ENCODE results near the gene SCNN1G.

SCNN1G gene

DNA sequence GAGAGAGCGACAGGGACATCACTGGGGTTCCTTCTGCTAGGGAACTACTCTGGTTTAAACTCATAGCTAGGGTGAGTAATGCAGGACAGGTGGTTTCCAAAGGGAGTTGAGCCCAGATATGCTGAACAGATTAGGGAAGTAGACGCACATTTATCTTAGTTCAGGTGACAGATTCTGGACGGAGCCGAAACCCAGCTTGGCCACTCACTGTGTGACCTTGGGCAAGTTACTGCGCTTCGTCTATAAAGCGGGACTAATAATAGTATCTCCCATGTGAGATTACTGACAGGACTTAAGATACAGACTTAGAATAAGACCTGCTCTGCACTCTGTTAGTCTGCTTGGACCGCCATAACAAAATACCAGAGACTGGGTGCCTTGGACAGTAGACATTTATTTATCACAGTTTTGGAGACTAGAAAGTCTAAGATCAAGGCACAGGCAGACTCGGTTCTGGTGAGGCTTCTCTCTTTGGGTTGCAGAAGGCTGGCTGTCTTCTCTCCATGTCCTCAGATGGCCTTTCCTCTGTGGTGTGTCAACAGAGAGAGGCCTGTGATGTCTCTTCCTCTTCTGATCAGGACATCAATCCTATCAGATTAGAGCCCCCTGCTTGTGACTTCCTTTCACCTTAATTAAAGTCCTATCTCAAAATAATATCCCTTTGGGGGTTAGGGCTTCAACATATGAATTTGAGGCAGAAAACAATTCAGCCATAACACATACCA lies 12.1 kb downstream of the SCNN1G start:
- no peak for DNase-seq (ENCODE audit: low read depth)
- H3K4me3 ChIP-seq (ENCODE audit: low read depth, low read length): no peak overlapping the region

DNA sequence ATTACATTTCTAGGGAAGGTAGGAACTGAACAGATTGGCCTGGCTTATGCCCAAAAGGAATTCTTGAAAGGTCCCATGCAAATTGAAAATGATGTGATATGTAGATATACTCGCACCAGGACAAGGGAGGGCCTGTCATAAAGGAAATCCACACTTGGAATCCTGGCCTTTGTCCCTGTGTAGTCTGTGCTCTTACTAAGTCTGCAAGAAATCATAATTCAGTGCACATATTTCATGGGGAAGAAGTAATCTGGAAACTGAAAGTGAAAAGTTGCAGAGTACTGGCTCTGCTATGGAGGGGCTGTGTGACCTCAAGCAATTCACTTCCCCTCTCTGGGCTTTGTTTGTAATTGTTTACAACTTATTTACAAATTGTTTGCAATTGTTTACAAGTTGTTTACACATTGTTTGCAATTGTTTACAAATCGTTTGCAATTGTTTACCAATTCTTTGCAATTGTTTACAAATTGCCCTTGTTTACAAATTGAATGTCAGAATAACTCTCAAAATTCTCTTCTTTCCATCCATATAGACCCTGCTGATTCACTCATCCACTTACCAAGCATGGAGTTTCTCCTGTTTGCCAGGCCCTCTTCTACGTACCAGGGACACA lies 12.9 kb downstream of the SCNN1G start:
- DNase-seq (ENCODE audit: low read depth): no peak
- no peak overlapping the region for H3K4me3 ChIP-seq (ENCODE audit: low read depth, low read length)

DNA sequence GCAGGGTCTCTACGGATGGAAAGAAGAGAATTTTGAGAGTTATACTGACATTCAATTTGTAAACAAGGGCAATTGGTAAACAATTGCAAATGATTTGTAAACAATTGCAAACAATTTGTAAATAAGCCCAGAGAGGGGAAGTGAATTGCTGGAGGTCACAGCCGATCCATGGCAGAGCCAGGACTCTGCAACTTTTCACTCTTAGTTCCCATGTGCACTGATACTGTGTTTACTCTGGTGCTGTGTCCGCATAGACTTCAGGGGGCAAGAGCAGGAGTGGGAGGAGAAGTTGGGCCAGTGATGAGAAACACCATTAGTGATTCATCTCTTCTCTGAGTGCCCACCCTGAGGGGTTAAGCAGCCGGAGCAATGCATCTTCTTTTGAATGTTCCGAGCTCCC lies 14.0 kb downstream of the SCNN1G start:
- H3K4me3 ChIP-seq (ENCODE audit: low read depth, low read length): no peak overlapping the region
- no peak for DNase-seq (ENCODE audit: low read depth)

DNA sequence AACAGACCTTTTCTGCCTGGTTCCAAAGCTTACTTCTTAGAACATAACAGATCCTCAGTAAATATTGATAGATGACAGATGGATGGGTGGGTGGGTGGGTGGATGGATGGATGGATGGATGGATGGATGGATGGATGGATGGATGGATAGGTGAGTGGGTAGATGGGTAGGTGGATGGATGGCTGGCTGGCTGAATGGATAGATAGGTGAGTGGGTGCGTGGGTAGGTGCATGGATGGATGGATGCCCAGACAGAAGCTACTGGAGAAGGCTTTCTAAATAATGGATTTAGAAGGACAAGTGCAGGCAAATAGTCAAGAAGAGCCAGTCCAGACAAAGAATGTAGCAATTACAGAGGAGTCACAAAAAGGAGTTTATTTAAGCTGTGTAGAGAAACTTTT lies 19.6 kb downstream of the SCNN1G start:
- no peak for DNase-seq (ENCODE audit: low read depth)
- no peak overlapping the region for H3K4me3 ChIP-seq (ENCODE audit: low read depth, low read length)

DNA sequence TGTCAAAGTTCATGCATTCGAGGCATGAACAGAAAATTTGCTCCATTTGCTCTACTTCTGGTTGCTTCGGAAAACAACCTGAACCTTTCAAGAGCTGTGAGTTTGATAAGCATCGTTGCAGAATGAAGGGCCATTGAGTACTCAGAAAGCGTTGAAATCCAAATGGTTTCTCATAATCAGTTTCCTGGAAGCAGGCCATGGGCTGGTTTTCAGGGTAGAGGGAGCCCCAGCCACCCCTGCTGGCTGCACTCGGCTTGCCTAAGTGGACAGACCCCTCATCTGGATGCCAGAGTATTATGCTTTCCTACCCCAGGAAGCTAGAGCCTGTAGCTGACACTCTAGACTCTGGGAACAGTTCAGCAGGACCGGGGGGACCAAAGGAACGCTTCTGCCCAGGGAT lies 24.4 kb downstream of the SCNN1G start:
- no peak for DNase-seq (ENCODE audit: low read depth)
- H3K4me3 ChIP-seq (ENCODE audit: low read depth, low read length): no peak overlapping the region

DNA sequence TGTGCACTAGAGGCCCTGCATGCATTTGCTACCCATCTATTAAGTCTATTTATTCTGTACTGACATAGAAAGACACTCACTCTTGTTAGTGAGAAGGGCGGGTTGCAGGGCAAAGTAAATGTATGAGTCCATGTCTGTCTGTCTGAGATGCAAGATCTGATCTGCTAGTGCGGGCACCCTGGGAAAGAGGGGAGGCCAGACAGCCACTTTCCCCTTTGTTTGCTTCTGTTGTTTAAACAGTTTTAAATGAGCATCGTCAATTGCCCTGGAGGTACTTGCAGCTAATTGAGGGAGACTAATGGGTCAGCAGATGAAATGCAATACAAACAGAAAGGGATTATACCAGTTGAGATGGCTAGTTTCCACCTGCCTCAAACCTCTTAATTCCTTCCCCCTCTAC lies 24.9 kb downstream of the SCNN1G start:
- no peak overlapping the region for H3K4me3 ChIP-seq (ENCODE audit: low read depth, low read length)
- no peak for DNase-seq (ENCODE audit: low read depth)

DNA sequence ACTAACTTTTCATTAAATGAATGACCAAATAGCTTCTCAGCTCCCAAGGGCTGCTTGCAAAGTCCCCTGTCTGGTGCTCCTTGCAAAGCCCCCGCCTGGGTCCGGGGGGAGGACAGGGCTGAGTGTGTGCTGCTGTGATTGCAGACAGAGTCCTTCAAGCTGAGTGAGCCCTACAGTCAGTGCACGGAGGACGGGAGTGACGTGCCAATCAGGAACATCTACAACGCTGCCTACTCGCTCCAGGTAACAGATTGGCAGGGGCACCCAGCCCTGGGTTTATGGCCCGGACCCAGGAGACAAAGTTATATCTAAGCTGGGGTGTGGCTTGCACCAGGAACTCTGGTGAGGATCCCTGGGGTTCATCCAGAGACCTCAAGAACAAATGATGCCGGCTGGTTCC lies 27.1 kb downstream of the SCNN1G start:
- no peak overlapping the region for H3K4me3 ChIP-seq (ENCODE audit: low read depth, low read length)
- DNase-seq (ENCODE audit: low read depth): no peak

DNA sequence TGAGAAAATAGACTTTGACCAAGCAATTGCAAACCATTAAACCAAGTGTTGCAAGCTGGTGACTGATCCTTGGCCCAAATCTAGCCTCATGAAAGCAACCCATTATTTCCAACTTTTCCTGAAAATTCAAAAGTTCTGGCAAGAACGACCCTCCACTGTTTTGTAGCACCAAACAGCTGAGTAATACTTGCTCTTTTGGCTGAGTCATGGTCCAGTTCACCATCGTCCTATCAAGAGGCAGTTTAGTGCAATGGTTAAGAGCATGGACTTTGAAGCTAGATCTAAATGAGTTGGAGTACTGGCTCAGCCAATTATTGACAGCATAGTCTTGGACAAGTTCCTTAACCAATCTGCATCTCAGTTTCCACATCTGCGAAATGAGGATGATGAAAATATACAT lies 31.3 kb downstream of the SCNN1G start:
- no peak for DNase-seq (ENCODE audit: low read depth)
- no peak overlapping the region for H3K4me3 ChIP-seq (ENCODE audit: low read depth, low read length)

DNA sequence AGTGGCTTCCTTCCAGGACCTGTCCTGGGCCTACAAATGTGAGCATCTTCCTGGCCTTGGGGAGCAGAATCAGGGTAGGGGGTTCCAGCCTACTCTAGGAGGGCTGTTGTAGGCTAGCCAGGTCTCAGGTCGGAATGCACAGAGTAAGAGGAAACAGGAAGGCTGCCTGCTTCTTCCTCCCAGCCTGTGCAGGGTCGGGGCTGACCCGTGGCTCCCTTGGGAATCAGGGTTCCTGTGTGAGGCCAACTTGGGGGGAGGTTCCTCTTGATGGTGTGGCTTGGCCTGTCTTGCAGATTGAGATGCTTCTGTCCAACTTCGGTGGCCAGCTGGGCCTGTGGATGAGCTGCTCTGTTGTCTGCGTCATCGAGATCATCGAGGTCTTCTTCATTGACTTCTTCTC lies 32.3 kb downstream of the SCNN1G start:
- no peak overlapping the region for H3K4me3 ChIP-seq (ENCODE audit: low read depth, low read length)
- DNase-seq (ENCODE audit: low read depth): no peak

DNA sequence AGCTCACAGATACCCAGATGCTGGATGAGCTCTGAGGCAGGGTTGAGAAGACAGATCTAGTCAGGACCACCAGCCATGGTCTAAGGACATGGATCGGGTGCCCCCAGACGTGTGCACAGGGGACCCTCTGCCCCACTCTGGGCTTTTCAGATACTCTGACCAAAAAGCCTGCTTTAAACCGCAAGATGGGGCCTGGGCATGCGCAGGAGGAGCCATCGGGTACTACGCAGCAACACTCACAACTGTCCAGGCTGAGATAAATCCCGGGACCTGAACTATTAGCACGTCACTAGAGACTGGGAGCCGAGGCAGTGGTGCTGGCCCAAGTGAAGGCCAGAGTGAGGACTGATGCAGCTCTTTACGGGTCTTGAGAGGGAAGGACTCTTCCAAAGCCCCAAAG lies 32.9 kb downstream of the SCNN1G start:
- DNase-seq (ENCODE audit: low read depth): no peak
- H3K4me3 ChIP-seq (ENCODE audit: low read depth, low read length): no peak overlapping the region

DNA sequence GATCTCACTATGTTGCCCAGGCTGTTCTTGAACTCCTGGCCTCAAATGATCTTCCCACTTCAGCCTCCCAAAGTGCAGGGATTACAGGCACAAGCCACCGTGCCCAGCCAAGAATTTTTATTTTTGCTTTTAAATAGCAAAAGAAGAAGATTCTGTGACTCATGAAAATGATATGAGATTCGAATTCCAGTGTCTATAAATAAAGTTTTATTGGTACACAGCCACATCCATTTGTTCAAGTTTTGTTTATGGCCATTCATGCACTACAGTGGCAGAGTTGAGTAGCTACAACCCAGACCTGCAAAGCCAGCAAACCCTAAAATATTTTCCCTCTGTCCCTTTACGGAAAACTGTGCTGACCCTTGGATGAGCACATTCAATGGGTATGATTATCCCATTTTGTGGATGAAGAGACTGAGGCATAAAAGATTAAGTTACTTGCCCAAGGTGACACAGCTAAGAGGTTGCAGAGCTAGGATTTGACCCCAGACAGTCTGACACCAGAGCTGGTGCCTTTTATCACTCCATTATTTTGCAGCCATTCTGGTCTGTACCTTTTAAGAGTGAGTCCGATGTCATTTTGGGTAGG lies 34.2 kb downstream of the SCNN1G start:
- H3K4me3 ChIP-seq (ENCODE audit: low read depth, low read length): no peak overlapping the region
- no peak for DNase-seq (ENCODE audit: low read depth)

DNA sequence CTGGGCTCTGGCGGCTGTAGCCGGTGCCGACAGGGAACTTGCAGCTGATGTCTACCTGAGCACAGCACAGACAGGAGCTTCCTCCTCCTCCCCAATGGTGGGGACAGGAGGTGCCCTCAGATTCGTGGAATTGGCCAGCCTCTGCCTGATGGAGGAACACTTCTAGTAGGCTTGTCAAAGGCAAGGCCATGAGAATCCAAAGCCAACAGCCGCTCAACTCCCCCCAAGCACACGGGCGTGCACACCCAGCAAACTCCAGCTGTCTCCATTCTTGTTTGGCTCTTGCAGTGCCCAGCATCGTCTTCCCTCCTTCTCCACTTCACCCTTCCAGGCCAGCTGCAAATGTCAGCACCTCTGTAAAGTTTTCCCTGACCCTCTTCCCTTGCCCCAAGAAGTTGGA lies 35.1 kb downstream of the SCNN1G start:
- no peak overlapping the region for H3K4me3 ChIP-seq (ENCODE audit: low read depth, low read length)
- DNase-seq (ENCODE audit: low read depth): no peak

DNA sequence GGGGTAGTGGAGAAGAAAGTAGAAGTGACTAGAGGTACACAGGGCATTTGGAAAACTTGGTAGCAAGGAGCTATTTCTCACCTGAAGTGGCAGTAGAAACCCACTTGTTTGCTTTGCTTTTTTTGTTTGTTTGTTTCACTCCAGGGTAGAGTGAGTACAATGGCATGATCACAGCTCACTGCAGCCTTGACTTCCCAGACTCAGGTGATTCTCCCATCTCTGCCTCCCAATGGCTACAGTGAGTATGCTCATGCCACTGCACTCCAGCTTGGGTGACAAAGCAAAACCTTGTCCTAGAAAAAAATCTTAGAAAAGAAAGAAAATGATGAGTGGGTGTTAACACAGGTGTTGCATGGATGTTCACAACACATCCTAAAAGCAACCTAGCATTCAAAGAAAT lies 40.4 kb downstream of the SCNN1G start:
- no peak overlapping the region for H3K4me3 ChIP-seq (ENCODE audit: low read depth, low read length)
- no peak for DNase-seq (ENCODE audit: low read depth)

DNA sequence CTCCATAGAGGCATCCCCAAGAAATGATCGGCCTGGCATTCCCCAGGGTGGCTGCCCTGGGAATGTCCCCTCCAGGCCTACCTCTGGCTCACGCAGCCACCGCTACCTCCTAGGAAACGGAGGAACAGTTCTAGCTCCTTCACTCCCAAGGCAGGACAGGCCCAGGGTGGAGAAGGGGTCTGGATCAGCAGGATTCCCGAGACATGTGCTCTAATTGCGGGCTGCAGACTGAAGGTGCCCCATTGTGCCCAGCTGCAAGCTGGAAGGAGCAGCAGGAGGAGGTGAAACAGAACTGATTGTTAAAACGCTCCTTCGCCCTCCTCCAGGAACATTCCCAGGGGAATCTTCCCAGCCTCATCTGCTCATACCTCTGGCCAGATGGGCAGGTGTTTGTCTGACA lies 40.8 kb downstream of the SCNN1G start:
- H3K4me3 ChIP-seq (ENCODE audit: low read depth, low read length): no peak overlapping the region
- DNase-seq (ENCODE audit: low read depth): no peak

DNA sequence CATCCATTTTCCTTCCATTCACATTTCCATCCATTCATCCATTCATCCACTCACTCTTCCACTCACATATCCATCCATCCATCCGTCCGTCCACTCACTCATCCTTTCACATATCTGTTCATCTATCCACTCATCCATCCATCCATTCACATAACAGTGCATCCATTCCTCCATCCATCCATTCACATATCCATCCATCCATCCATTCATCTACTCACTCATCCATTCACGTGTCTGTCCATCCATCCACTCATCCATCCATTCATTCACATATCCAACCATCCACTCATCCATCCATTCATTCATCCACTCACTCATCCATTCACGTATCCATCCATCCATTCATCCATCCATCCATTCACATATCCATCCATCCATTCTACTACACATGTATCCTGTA lies 42.6 kb downstream of the SCNN1G start:
- H3K4me3 ChIP-seq (ENCODE audit: low read depth, low read length): no peak overlapping the region
- DNase-seq (ENCODE audit: low read depth): no peak

DNA sequence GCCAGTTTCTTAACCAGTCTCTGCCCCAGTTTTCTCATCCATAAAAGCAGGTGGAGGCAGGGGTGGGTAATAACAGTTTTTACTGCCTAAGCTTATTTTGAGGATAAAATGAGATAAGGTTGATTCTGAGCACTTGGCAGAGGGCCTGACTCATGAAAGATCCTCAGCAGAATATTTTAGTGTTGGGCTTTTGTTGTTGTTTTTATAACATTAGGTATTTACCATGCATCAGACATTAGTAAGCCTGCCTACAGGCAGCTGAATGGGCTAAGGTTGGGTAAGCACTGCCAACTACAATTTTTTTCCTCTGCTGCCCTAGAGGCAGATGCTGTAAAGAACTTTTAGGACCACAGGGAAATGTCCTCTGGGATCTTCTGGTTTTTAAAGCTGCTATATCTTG lies 43.1 kb downstream of the SCNN1G start:
- no peak overlapping the region for H3K4me3 ChIP-seq (ENCODE audit: low read depth, low read length)
- no peak for DNase-seq (ENCODE audit: low read depth)

DNA sequence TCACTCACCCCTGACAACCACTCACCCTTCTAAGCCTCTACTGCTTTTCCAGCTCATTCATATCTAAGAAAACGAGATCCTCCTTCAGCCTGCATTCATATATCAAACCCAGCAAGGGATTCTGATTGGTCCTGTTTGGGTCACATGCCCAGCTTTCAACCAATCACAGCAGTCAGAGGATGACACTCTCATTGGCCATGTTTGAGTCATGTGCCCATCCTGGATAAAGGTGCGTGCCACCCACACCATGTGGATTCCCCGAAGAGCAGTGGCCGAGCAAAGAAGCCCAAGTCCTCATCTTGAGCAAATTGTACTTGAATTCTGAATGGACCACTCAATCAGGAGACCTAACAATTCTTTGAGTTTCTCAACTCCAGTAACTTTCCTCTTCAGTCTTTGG lies 45.0 kb downstream of the SCNN1G start:
- no peak overlapping the region for H3K4me3 ChIP-seq (ENCODE audit: low read depth, low read length)
- DNase-seq (ENCODE audit: low read depth): no peak

DNA sequence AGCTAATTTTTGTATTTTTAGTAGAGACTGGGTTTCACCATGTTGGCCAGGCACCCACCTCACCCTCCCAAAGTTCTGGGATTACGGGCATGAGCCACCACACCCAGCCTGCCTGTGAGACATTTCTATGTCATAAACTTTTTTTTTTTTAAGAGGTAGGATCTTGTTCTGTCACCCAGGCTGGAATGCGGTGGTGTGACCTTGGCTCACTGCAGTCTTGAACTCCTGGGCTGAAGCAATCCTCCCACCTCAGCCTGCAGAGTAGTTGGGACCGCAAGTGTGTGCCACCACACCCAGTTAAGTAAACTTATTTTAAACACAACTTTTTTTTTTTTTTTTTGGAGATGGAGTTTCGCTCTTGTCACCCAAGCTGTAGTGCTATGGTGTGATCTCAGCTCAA lies 47.2 kb downstream of the SCNN1G start:
- no peak overlapping the region for H3K4me3 ChIP-seq (ENCODE audit: low read depth, low read length)
- no peak for DNase-seq (ENCODE audit: low read depth)

DNA sequence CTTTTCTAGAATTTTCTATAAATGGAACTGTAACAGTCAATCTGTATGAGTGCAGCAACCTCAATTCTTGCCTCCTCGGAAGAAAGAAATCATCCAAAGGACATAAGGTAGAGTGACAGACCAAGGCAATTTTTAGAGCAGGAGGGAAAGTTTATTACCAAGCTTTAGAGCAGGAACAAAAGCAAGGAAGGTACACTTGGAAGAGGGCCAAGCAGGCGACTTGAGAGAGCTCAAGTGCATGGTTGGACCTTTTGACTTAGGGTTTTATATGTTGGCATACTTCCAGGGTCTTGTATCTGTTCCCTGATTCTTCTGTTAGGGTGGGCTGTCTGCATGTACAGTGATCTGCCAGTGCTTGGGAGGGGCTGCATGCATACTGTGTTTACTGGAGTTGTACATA lies 50.3 kb downstream of the SCNN1G start:
- no peak for DNase-seq (ENCODE audit: low read depth)
- H3K4me3 ChIP-seq (ENCODE audit: low read depth, low read length): no peak overlapping the region

DNA sequence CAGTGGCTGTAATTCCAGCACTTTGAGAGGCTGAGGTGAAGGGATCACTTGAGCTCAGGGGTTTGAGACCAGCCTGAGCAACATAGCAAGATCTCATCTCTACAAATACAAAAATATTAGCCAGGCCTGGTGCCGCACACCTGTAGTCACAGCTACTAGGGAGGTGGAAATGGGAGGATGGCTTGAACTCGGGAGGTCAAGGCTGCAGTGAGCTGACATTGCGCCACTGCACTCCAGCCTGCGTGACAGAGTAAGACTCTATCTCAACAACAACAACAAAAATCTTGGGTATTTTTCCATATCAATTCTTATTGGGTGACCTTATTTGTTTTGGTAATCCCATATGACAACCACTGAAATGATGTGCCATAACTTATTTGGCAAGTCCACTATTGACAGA lies 52.6 kb downstream of the SCNN1G start:
- no peak overlapping the region for H3K4me3 ChIP-seq (ENCODE audit: low read depth, low read length)
- DNase-seq (ENCODE audit: low read depth): no peak

DNA sequence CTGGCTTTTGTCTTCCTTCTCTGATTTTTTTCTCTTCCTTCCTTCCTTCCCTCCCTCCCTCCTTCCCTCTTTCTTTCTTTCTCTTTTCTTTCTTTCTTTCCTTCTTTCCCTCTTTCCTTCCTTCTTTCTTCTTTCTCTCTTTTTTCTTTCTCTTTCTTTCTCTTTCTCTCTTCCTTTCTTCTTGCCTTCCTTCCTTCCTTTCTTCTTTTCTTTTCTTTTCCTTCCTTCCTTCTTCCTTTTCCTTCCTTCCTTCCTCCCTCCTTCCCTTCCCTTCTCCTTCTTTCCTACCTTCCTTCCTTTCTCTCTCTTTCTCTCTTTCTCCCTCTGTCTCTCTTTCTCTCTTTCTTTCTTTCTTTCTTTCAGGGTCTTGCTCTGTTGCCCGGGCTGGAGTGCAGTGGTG lies 54.4 kb downstream of the SCNN1G start:
- no peak for DNase-seq (ENCODE audit: low read depth)
- no peak overlapping the region for H3K4me3 ChIP-seq (ENCODE audit: low read depth, low read length)

All from skeletal muscle cell (primary cell).